Eye (tissue), 1 donor: ENCODE measurements around the gene CCR9.
A peak's percentile ranks its signal among the peaks of the same experiment; 100 is the strongest.

Experiments
- DNase-seq: peaks from one replicate; pipeline ENCODE4 v3.0.0-alpha.2; 2015

Gene CCR9

GRCh38 chr3:45909542-45909941 lies 23.2 kb downstream of the CCR9 start:
- DNase-seq = no peak

- no peak for DNase-seq
Measured at GRCh38 chr3:45910892-45911291, 24.5 kb downstream of the CCR9 start.

GRCh38 chr3:45911511-45912226 lies 25.3 kb downstream of the CCR9 start:
- DNase-seq = no peak

GRCh38 chr3:45912435-45912834 lies 26.1 kb downstream of the CCR9 start:
- DNase-seq = no peak

GRCh38 chr3:45914362-45915058 lies 28.2 kb downstream of the CCR9 start:
- no peak for DNase-seq

GRCh38 chr3:45915059-45915439 lies 28.7 kb downstream of the CCR9 start:
- peak; percentile 41 for DNase-seq

GRCh38 chr3:45915518-45916231 lies 29.3 kb downstream of the CCR9 start:
- DNase-seq = peak; percentile 93

GRCh38 chr3:45917146-45917898 lies 31.0 kb downstream of the CCR9 start:
- DNase-seq = no peak

- no peak for DNase-seq
Measured at GRCh38 chr3:45921158-45922038, 35.1 kb downstream of the CCR9 start.

GRCh38 chr3:45922039-45922326 lies 35.6 kb downstream of the CCR9 start:
- DNase-seq = no peak

- no peak for DNase-seq
Measured at GRCh38 chr3:45922950-45923590, 36.7 kb downstream of the CCR9 start.

- DNase-seq = no peak
Measured at GRCh38 chr3:45923755-45924154, 37.4 kb downstream of the CCR9 start.

GRCh38 chr3:45927881-45928280 lies 41.5 kb downstream of the CCR9 start:
- DNase-seq = no peak

- peak; percentile 71 for DNase-seq
Measured at GRCh38 chr3:45929042-45929679, 42.8 kb downstream of the CCR9 start.

GRCh38 chr3:45931496-45931895 lies 45.2 kb downstream of the CCR9 start:
- peak; percentile 69 for DNase-seq

GRCh38 chr3:45932112-45932511 lies 45.8 kb downstream of the CCR9 start:
- DNase-seq = no peak

GRCh38 chr3:45933591-45933990 lies 47.2 kb downstream of the CCR9 start:
- no peak for DNase-seq

- DNase-seq = no peak
Measured at GRCh38 chr3:45936261-45936660, 49.9 kb downstream of the CCR9 start.

GRCh38 chr3:45937206-45938042 lies 51.1 kb downstream of the CCR9 start:
- no peak for DNase-seq

- no peak for DNase-seq
Measured at GRCh38 chr3:45938043-45938435, 51.7 kb downstream of the CCR9 start.
